Neural cell (in vitro differentiated cells): Measurements from ENCODE around the gene MTF2. TPM values are rescaled to one million over a fixed set of nuclear protein-coding genes. Genes with fewer than 3 reads are reported as not detected.

Experiments used
- H2AFZ ChIP-seq: fragments of 200-600, 300-800 bp; sonication (generic), shearing (Covaris generic); 2 replicates; pipeline ENCODE4 v1.6.0; 2014; ENCODE audit warnings: low read depth, mild to moderate bottlenecking, antibody characterized with exemption, low read length, moderate library complexity
- H3F3A ChIP-seq: fragments of 200-600 bp; shearing (Covaris generic); 2 replicates; pipeline ENCODE4 v1.6.1; 2016; ENCODE audit warnings: mild to moderate bottlenecking, moderate library complexity, mixed read lengths, antibody characterized with exemption, low read length; ENCODE audit not compliant: insufficient read depth, poor library complexity, severe bottlenecking
- H3K27ac ChIP-seq: fragments of 200-600, 300-800 bp; sonication (generic), shearing (Covaris generic); 2 replicates; pipeline ENCODE4 v1.5.1; 2014; ENCODE audit warnings: mild to moderate bottlenecking, low read length, moderate library complexity
- H3K27me3 ChIP-seq: fragments of 300-800, 200-600 bp; sonication (generic), shearing (Covaris generic); 2 replicates; pipeline ENCODE4 v1.6.0; 2014; ENCODE audit warnings: mild to moderate bottlenecking, low read depth, low read length, moderate library complexity; ENCODE audit not compliant: insufficient read depth
- H3K36me3 ChIP-seq: fragments of 300-800, 200-600 bp; sonication (generic), shearing (Covaris generic); 2 replicates; pipeline ENCODE4 v1.5.1; 2014; ENCODE audit warnings: mild to moderate bottlenecking, antibody characterized with exemption, low read length, moderate library complexity; ENCODE audit not compliant: insufficient read depth
- H3K4me2 ChIP-seq: fragments of 300-800, 200-600 bp; sonication (generic), shearing (Covaris generic); 2 replicates; pipeline ENCODE4 v1.6.0; 2014; ENCODE audit warnings: mild to moderate bottlenecking, low read length
- H3K4me3 ChIP-seq: fragments of 300-800, 200-600 bp; sonication (generic), shearing (Covaris generic); 2 replicates; pipeline ENCODE4 v1.5.1; 2014; ENCODE audit warnings: mild to moderate bottlenecking, low read length, moderate library complexity
- H3K79me2 ChIP-seq: fragments of 200-600 bp; shearing (Covaris generic); replicated peaks from 2 replicates; pipeline ENCODE4 v1.6.0; 2014; ENCODE audit warnings: mild to moderate bottlenecking, low read length, moderate library complexity; ENCODE audit not compliant: insufficient read depth
- H3K9ac ChIP-seq: fragments of 300-800, 200-600 bp; sonication (generic), shearing (Covaris generic); 2 replicates; pipeline ENCODE4 v1.6.1; 2016; ENCODE audit warnings: mild to moderate bottlenecking, low read length, mixed read lengths
- H3K9me2 ChIP-seq: fragments of 200-600 bp; shearing (Covaris generic); 2 replicates; pipeline ENCODE4 v1.6.1; 2016; ENCODE audit warnings: mild to moderate bottlenecking, low read length, mixed read lengths; ENCODE audit not compliant: insufficient read depth
- H3K9me3 ChIP-seq: fragments of 200-600, 300-800 bp; sonication (generic), shearing (Covaris generic); 2 replicates; pipeline ENCODE4 v1.6.1; 2016; ENCODE audit warnings: mild to moderate bottlenecking, mixed run types, low read length, moderate library complexity, mixed read lengths
- H4K20me1 ChIP-seq: fragments of 200-600 bp; shearing (Covaris generic); 2 replicates; pipeline ENCODE4 v1.6.1; 2016; ENCODE audit warnings: mild to moderate bottlenecking, mixed run types; ENCODE audit not compliant: insufficient read depth
- CTCF ChIP-seq: fragments of 450-650 bp; IDR thresholded peaks from 2 replicates; pipeline ENCODE4 v1.5.1; 2014; ENCODE audit warnings: antibody characterized with exemption, mild to moderate bottlenecking, moderate library complexity; ENCODE audit not compliant: poor library complexity, severe bottlenecking
- EP300 ChIP-seq: fragments of 450-650 bp; conservative IDR thresholded peaks from 2 replicates; pipeline ENCODE4 v1.6.1; 2014; ENCODE audit warnings: antibody characterized with exemption, mild to moderate bottlenecking, moderate library complexity; ENCODE audit not compliant: poor library complexity, severe bottlenecking
- EZH2 ChIP-seq: fragments of 200-600, 300-800 bp; shearing (Covaris generic), sonication (generic); IDR thresholded peaks from 2 replicates; pipeline ENCODE4 v1.6.1; 2014; ENCODE audit warnings: antibody characterized with exemption, low read length, borderline replicate concordance, mild to moderate bottlenecking; ENCODE audit not compliant: insufficient read depth, poor library complexity, severe bottlenecking
- MXI1 ChIP-seq: fragments of 450-650 bp; conservative IDR thresholded peaks from 2 replicates; pipeline ENCODE4 v1.6.1; 2014; ENCODE audit warnings: antibody characterized with exemption, mild to moderate bottlenecking; ENCODE audit not compliant: poor library complexity, severe bottlenecking
- POLR2AphosphoS5 ChIP-seq: IDR thresholded peaks from 2 replicates; pipeline ENCODE4 v1.6.1; 2012
- RAD21 ChIP-seq: fragments of 450-650 bp; conservative IDR thresholded peaks from 2 replicates; pipeline ENCODE4 v1.6.1; 2014; ENCODE audit warnings: antibody characterized with exemption, mild to moderate bottlenecking, moderate library complexity
- SMC3 ChIP-seq: fragments of 450-650 bp; conservative IDR thresholded peaks from 2 replicates; pipeline ENCODE4 v1.6.1; 2014; ENCODE audit warnings: antibody characterized with exemption, mild to moderate bottlenecking, moderate library complexity; ENCODE audit not compliant: poor library complexity
- TAF1 ChIP-seq: IDR thresholded peaks from 2 replicates; pipeline ENCODE4 v1.6.1; 2012; ENCODE audit warnings: low read depth
- polyA plus RNA-seq: library from polyadenylated mRNA; depleted of rRNA; stranded (reverse); fragments of >200 nt; gene quantifications from 2 replicates; pipeline ENCODE4 v1.2.3, GENCODE V29; 2014
- TF ChIP-seq, protein P1 (sequence below): IDR thresholded peaks from 2 replicates; pipeline ENCODE4 v1.6.1; 2012; ENCODE audit warnings: borderline replicate concordance

MTF2 gene
- polyA plus RNA-seq, 1 donor from 2014 or later, result 124 TPM

DNA sequence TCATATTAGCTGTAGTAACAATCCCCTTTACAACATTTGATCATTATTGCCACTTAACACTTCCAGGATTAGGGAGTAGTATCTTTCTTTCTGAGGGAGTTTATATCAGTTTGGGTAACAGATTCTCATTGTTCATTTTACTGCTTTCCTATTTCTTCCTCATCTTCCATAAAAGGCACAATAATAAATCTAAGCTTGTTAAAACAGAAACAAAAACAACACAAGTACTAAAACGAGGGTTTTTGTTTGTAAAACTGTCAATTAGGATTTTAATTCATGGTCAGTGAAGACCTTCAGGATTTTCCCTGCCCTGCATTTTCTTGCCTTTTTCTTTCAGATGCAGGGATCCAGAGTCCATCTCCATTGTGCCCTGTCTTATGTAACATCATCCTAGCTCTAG is 71.6 kb downstream of the MTF2 start:
- H3K27me3 ChIP-seq, result no peaks in the 10 kb centered on the region
- H3K36me3 ChIP-seq, result no peaks in the 10 kb centered on the region
- no peak for TF ChIP-seq RAD21
- no peak for TF ChIP-seq TAF1
- no peak for TF ChIP-seq SMC3
- no peak for TF ChIP-seq EZH2
- TF ChIP-seq POLR2AphosphoS5, result no peak
- TF ChIP-seq MXI1, result no peak
- H2AFZ ChIP-seq, result no peak overlapping the region
- H3K4me3 ChIP-seq, result no peak overlapping the region
- no peaks in the 10 kb centered on the region for H3K9me2 ChIP-seq
- H3K4me2 ChIP-seq, result no peak overlapping the region
- H3K9me3 ChIP-seq, result no peaks in the 10 kb centered on the region
- no peaks in the 10 kb centered on the region for H3F3A ChIP-seq
- no peaks in the 10 kb centered on the region for H3K79me2 ChIP-seq
- H4K20me1 ChIP-seq, result no peaks in the 10 kb centered on the region
- H3K9ac ChIP-seq, result no peak overlapping the region
- no peak overlapping the region for H3K27ac ChIP-seq

- H3K27ac ChIP-seq, result no peak overlapping the region
- H3K9me2 ChIP-seq, result no peaks in the 10 kb centered on the region
- TF ChIP-seq EZH2 (no peak), EP300 (no peak), CTCF (no peak), SMC3 (no peak), MXI1 (no peak), POLR2AphosphoS5 (no peak), RAD21 (no peak), TAF1 (no peak)
- TF ChIP-seq, protein P1, sequence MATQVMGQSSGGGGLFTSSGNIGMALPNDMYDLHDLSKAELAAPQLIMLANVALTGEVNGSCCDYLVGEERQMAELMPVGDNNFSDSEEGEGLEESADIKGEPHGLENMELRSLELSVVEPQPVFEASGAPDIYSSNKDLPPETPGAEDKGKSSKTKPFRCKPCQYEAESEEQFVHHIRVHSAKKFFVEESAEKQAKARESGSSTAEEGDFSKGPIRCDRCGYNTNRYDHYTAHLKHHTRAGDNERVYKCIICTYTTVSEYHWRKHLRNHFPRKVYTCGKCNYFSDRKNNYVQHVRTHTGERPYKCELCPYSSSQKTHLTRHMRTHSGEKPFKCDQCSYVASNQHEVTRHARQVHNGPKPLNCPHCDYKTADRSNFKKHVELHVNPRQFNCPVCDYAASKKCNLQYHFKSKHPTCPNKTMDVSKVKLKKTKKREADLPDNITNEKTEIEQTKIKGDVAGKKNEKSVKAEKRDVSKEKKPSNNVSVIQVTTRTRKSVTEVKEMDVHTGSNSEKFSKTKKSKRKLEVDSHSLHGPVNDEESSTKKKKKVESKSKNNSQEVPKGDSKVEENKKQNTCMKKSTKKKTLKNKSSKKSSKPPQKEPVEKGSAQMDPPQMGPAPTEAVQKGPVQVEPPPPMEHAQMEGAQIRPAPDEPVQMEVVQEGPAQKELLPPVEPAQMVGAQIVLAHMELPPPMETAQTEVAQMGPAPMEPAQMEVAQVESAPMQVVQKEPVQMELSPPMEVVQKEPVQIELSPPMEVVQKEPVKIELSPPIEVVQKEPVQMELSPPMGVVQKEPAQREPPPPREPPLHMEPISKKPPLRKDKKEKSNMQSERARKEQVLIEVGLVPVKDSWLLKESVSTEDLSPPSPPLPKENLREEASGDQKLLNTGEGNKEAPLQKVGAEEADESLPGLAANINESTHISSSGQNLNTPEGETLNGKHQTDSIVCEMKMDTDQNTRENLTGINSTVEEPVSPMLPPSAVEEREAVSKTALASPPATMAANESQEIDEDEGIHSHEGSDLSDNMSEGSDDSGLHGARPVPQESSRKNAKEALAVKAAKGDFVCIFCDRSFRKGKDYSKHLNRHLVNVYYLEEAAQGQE, result no peak
- no peak overlapping the region for H2AFZ ChIP-seq
- no peaks in the 10 kb centered on the region for H4K20me1 ChIP-seq
- H3K9ac ChIP-seq, result no peak overlapping the region
- H3K4me2 ChIP-seq, result no peak overlapping the region
- no peaks in the 10 kb centered on the region for H3K36me3 ChIP-seq
- no peak overlapping the region for H3K4me3 ChIP-seq
- no peaks in the 10 kb centered on the region for H3F3A ChIP-seq
- no peaks in the 10 kb centered on the region for H3K79me2 ChIP-seq
- no peaks in the 10 kb centered on the region for H3K9me3 ChIP-seq
- H3K27me3 ChIP-seq, result no peaks in the 10 kb centered on the region
These were observed 72.4 kb downstream of the MTF2 start for GRCh38 chr1:93151474-93151873.

GRCh38 chr1:93152835-93153234 is 73.8 kb downstream of the MTF2 start:
- no peaks in the 10 kb centered on the region for H3F3A ChIP-seq
- H3K9ac ChIP-seq, result no peak overlapping the region
- H3K79me2 ChIP-seq, result no peaks in the 10 kb centered on the region
- no peaks in the 10 kb centered on the region for H3K36me3 ChIP-seq
- no peak overlapping the region for H2AFZ ChIP-seq
- no peaks in the 10 kb centered on the region for H3K9me2 ChIP-seq
- no peak overlapping the region for H3K27ac ChIP-seq
- no peak for TF ChIP-seq TAF1
- TF ChIP-seq CTCF, result no peak
- no peak for TF ChIP-seq RAD21
- no peak for TF ChIP-seq EZH2
- no peak for TF ChIP-seq SMC3
- TF ChIP-seq MXI1, result no peak
- TF ChIP-seq POLR2AphosphoS5, result no peak
- no peaks in the 10 kb centered on the region for H3K27me3 ChIP-seq
- H3K4me3 ChIP-seq, result no peak overlapping the region
- H3K9me3 ChIP-seq, result no peaks in the 10 kb centered on the region
- H4K20me1 ChIP-seq, result no peaks in the 10 kb centered on the region
- no peak overlapping the region for H3K4me2 ChIP-seq
